AG20443 (cell line): Measurements from ENCODE around the gene PIK3AP1.
"Not testable (repeated sequence)": the region's sequence is repeated elsewhere in the genome, so short reads cannot be mapped to it uniquely, and the experiment has no call there.

Experiments
- DNase-seq: peaks from one replicate; pipeline ENCODE4 v3.0.0; 2012; ENCODE audit warnings: low spot score, mixed read lengths

The PIK3AP1 gene

DNA sequence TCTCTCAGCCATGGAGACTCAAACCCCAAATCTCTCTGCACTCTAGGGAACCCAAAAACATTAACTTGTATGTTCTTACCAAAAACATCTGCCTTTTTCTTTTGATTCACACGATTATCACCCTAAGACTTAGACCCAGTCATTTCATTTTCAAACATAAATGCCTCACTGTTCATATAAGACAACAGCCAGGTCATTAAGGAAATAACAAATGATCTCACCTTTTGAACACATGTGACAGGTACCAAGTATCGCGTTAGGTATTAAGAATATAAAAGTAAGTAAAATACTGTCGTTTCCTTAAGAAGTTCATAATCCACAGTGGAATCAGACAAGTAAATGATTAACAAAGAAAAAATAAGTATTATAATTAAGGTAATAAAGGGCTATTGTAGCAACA is 142.3 kb downstream of the PIK3AP1 start:
- DNase-seq = no peak

- DNase-seq = no peak
Observed at GRCh38 chr10:96577069-96577468, 143.2 kb downstream of the PIK3AP1 start.

GRCh38 chr10:96576277-96576980 is 143.9 kb downstream of the PIK3AP1 start:
- DNase-seq = no peak

DNA sequence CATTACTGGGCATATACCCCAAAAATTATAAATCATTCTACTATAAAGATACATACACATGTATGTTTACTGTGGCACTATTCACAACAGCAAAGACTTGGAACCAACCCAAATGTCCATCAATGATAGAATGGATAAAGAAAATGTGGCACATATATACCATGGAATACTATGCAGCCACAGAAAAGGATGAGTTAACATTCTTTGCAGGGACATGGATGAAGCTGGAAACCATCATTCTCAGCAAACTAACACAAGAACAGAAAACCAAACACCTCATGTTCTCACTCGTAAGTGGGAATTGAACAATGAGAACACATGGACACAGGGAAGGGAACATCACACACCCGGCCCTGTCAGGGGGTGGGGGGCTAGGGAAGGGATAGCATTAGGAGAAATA is 145.8 kb downstream of the PIK3AP1 start:
- DNase-seq = not testable (repeated sequence)

GRCh38 chr10:96573036-96573435 is 147.3 kb downstream of the PIK3AP1 start:
- DNase-seq = no peak

DNA sequence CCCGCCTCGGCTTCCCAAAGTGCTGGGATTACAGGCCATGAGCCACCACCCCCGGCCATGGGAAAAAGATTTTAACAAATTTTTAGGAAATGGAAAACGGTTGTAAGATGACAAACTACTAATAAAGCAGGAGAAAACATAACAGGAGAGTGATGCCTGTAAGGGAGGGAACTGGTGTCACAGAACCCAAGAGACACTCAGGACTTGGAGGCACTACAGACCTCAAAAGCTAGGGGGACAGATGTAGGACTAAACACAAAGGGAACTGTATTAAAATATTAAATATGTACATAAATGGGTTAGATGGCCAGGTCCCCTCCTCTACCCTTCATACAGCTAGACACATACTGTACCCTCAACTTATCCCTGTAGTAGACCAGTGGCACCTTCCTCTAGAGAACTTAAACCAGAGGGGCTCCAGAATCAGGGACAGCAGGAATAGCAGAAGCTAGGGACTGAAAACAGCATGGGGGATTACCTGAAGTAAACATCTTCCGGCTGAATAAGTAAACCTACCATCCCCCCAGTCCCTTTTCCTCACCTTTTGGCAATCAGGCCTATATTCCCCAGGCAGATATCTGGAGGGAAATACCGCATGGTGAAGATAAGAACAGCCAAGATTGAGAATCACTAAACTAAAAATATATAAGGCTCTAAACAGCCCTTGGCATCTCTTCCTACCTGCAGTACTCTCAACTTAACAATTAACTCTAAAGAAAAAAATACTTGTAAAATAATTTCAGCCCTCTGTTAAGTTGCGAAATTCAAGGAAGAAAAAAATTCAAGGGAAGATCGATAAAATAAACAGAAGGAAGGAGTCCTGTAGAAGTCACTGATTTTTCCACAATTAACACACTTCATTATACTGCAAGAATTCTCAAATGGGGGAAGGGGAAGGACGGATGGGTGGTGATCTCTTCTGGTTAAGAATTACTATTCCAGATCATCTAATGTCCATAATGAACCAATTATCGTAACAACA is 149.0 kb downstream of the PIK3AP1 start:
- DNase-seq = no peak

- DNase-seq = no peak
Observed at GRCh38 chr10:96570511-96570910, 149.8 kb downstream of the PIK3AP1 start.

DNA sequence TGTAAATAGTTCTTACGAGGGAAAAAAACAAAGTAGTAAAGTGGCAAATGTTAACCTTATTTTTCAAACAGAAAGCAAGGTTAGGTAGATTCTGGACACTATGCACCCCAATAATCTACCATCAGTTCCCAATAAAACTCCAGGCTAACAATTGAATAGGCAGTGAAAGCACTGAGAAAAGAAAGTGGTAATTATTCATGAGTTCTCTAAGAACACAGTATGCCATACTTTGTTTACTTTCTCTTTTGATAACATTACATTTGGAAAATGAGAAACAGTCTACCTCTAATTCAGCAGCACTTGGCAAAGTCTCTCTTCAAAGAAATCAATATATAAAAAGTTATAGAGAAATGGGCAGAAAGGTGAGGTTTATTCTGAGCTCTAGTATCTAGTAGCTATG is 151.9 kb downstream of the PIK3AP1 start:
- DNase-seq = no peak

- DNase-seq = peak; percentile 61
Observed at GRCh38 chr10:96565774-96566173, 154.5 kb downstream of the PIK3AP1 start.

- DNase-seq = peak; percentile 9
Observed at GRCh38 chr10:96560966-96561887, 159.1 kb downstream of the PIK3AP1 start.

GRCh38 chr10:96560489-96560888 is 159.8 kb downstream of the PIK3AP1 start:
- no peak for DNase-seq

DNA sequence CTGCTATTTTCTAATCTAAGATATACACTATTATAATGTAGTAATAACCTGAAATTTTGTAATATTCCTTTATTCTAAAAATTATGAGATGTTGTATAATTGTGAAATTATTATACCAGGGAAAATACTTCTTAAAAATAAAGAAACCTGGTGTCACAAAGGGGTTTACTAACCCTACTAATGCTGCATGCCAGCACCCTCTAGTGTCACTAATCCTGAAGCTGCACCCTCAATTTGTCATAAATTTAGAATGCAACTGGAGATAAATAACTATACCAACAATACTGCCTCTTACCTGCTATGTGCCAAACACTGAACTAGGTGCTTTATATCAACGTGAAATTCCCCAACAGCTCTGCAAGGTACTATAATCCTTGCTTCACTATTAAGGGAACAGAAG is 164.3 kb downstream of the PIK3AP1 start:
- peak; percentile 17 for DNase-seq

GRCh38 chr10:96555330-96555729 is 165.0 kb downstream of the PIK3AP1 start:
- DNase-seq = no peak

DNA sequence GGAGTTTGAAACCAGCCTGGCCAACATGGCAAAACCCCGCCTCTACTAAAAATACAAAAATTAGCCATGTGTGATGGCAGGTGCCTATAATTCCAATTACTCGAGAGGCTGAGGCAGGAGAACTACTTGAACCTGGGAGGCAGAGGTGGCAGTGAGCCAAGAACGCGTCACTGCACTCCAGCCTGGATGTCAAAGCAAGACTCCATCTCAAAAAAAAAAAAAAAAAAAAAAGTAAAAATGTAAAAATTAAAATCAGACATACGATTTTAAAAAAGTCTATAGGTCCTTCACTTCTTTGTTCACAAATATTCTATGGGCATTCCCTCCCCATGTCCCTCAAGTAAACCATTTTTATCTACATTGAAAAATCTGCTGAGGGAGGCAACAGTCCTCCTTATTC is 171.7 kb downstream of the PIK3AP1 start:
- DNase-seq = no peak

DNA sequence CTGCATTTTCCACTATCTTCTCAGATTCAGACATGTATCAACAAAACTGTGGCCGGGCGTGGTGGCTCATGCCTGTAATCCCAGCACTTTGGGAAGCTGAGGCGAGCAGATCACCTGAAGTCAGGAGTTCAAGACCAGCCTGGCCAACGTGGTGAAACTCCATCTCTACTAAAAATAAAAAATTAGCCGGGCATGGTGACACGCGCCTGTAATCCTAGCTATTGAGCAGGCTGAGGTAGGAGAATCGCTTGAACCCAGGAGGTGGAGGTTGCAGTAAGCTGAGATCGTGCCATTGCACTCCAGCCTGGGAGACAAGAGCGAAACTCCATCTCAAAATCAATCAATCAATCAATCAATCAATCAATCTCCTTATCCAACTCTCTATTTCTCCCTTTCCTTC is 174.8 kb downstream of the PIK3AP1 start:
- DNase-seq = not testable (repeated sequence)
